Measurements from ENCODE around the gene OR2L3. TPM values are rescaled to one million over a fixed set of nuclear protein-coding genes. Genes with fewer than 3 reads are reported as not detected.
"Not testable (repeated sequence)": the region's sequence is repeated elsewhere in the genome, so short reads cannot be mapped to it uniquely, and the experiment has no call there.

OR2L3 gene
- total RNA-seq, 2 experiments from 2014 or later, result not detected

DNA sequence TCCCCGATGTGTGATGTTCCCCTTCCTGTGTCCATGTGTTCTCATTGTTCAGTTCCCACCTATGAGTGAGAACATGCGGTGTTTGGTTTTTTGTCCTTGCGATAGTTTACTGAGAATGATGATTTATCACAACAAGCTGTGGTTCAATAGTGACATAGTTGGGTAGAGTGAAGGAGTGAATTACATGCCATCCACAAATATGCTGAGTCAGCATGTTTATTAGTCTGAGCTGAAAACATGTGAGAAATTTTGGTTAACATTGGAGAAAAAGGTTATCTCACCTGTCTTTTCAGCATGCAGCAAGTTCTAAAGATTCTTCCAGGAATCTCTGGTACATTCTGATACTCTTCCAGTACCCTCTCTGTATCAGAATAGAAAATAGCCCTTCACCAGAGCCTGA is 19.0 kb downstream of the OR2L3 start:
- no peak for DNase-seq
- H3K9me3 Mint-ChIP-seq (ENCODE audit: low read depth), result peaks cover 12% of the 10 kb centered on the region
- CTCF ChIA-PET, result no interaction called here
- no peak overlapping the region for H3K27ac Mint-ChIP-seq
- H3K4me1 Mint-ChIP-seq, result no peaks in the 10 kb centered on the region
- no peaks in the 10 kb centered on the region for H3K36me3 Mint-ChIP-seq (ENCODE audit: low read depth)
- POLR2A ChIA-PET, result no interaction called here
- H3K27me3 Mint-ChIP-seq, result no peaks in the 10 kb centered on the region
- no peak overlapping the region for H3K4me3 Mint-ChIP-seq
- no peak for ATAC-seq
- intact Hi-C loops (cut with DNase I, micrococcal nuclease), result no loop called here

DNA sequence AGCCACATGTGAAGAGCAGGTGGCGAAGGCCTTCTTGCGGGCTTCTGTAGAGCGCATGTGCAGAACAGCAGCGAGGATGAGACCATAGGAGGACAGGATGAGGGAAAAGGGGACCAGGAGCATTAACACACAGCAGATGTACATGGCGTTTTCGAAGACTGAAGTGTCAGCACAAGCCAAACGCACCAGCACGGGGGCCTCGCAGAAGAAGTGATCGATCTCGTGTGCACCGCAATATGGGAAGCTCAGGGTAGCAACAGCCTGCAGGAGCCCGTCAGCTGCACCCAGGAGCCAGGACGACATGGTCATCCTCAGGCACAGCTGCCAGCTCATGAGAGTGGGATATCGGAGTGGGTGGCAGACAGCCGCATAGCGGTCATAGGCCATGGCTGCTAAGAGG is 37.2 kb downstream of the OR2L3 start:
- H3K27ac Mint-ChIP-seq; intact Hi-C loops (cut with DNase I, micrococcal nuclease); CTCF ChIA-PET; H3K36me3 Mint-ChIP-seq (ENCODE audit: low read depth); H3K4me1 Mint-ChIP-seq; ATAC-seq; POLR2A ChIA-PET; DNase-seq; H3K9me3 Mint-ChIP-seq (ENCODE audit: low read depth); H3K27me3 Mint-ChIP-seq; H3K4me3 Mint-ChIP-seq: not testable (repeated sequence)

DNA sequence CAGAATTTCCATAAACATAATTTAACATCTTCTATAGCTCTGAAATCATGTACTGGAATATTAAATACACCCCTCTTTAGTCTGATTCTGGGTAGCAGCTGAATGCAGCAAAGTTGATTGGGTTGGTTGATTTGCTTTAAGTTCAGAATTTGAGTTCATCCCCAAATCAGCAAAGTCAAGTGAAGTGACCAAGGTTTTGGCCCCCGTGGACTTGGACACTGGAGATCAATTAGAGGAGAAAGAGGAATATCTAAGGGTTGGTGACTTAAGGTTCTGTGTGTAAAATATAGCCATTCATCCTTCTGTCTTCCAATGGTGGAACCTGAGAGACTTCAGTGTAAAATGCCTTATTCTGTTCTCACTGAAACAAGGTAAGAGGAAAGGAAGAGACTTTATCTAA is 48.2 kb downstream of the OR2L3 start, which contains the start of gene OR2L13:
Gene OR2L13 (plus strand): TSS at position 301 of the 400 bp plus-strand sequence. CDS start 4,192 bp downstream, outside the sequence.
- ChIA-PET CTCF (no interaction called here), POLR2A (no interaction called here)
- peaks cover 7% of the 10 kb centered on the region for H3K9me3 Mint-ChIP-seq (ENCODE audit: low read depth)
- no peak within 1 kb of the TSS for H3K4me3 Mint-ChIP-seq
- H3K4me1 Mint-ChIP-seq, result no peaks in the 10 kb centered on the region
- intact Hi-C loops (cut with DNase I, micrococcal nuclease), result no loop called here
- DNase-seq (no peak), ATAC-seq (no peak)
- no peaks in the 10 kb centered on the region for H3K27me3 Mint-ChIP-seq
- no peak within 1 kb of the TSS for H3K27ac Mint-ChIP-seq
- H3K36me3 Mint-ChIP-seq (ENCODE audit: low read depth), result no peaks in the 10 kb centered on the region

DNA sequence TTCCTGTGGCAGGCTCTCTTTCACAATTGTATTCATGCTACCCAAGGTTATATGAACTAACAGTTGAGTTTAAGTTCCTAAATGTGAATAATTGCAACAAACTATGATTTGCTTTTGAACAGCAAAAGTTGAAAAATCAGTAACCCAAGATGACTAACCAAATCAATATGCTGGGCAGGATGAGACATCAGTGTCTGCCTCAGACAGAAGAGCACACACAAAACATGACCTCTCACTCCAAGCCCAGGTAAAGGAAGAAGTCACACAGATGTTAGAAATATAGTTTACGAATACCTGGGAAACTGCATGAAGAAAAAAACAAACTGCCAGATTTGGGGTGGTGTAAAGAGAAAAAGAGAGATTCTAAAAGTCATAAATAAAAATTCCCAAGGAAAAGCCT is 51.9 kb downstream of the OR2L3 start:
- no peak overlapping the region for H3K4me3 Mint-ChIP-seq
- ChIA-PET CTCF (no interaction called here), POLR2A (no interaction called here)
- no peaks in the 10 kb centered on the region for H3K27me3 Mint-ChIP-seq
- no peaks in the 10 kb centered on the region for H3K9me3 Mint-ChIP-seq (ENCODE audit: low read depth)
- no peaks in the 10 kb centered on the region for H3K4me1 Mint-ChIP-seq
- no peak overlapping the region for H3K27ac Mint-ChIP-seq
- ATAC-seq (no peak), DNase-seq (no peak)
- no peaks in the 10 kb centered on the region for H3K36me3 Mint-ChIP-seq (ENCODE audit: low read depth)
- intact Hi-C loops (cut with DNase I, micrococcal nuclease), result no loop called here

GRCh38 chr1:248102847-248103246 is 56.2 kb downstream of the OR2L3 start:
- H3K4me3 Mint-ChIP-seq, result no peak overlapping the region
- ChIA-PET POLR2A (no interaction called here), CTCF (no interaction called here)
- no peak for DNase-seq
- intact Hi-C loops (cut with DNase I, micrococcal nuclease), result no loop called here
- H3K9me3 Mint-ChIP-seq (ENCODE audit: low read depth), result peaks cover 10% of the 10 kb centered on the region
- H3K4me1 Mint-ChIP-seq, result no peaks in the 10 kb centered on the region
- no peak for ATAC-seq
- no peaks in the 10 kb centered on the region for H3K27me3 Mint-ChIP-seq
- H3K27ac Mint-ChIP-seq, result no peak overlapping the region
- H3K36me3 Mint-ChIP-seq (ENCODE audit: low read depth), result no peaks in the 10 kb centered on the region

GRCh38 chr1:248111157-248111556 is 64.5 kb downstream of the OR2L3 start:
- POLR2A ChIA-PET, result no interaction called here
- CTCF ChIA-PET, result interaction anchor here (0.6 kb wide), 1 partner anchor 174 kb away, joined by 3 read pairs; no protein-coding TSS in a partner anchor
- Mint-ChIP-seq H3K27me3 (no peaks in the 10 kb centered on the region), H3K9me3 (ENCODE audit: low read depth) (peaks cover 30% of the 10 kb centered on the region), H3K4me3 (no peak overlapping the region), H3K27ac (no peak overlapping the region), H3K4me1 (no peaks in the 10 kb centered on the region), H3K36me3 (ENCODE audit: low read depth) (peaks cover 2% of the 10 kb centered on the region)
- ATAC-seq (no peak), DNase-seq (no peak)
- intact Hi-C loops (cut with DNase I, micrococcal nuclease), result no loop called here

Other genes starting within 250 kb of the OR2L3 start
- not detected for gene OR14A16, start 222.7 kb upstream of the OR2L3 start, total RNA-seq
- gene OR11L1, start 204.9 kb upstream of the OR2L3 start, total RNA-seq, result not detected
- gene TRIM58, start 189.6 kb upstream of the OR2L3 start, total RNA-seq, result under 1 TPM; 0.16 to 0.18 TPM
- not detected for gene OR2W3, start 151.2 kb upstream of the OR2L3 start, total RNA-seq
- not detected for gene OR2T8, start 126.6 kb upstream of the OR2L3 start, total RNA-seq
- not detected for gene OR2AJ1, start 121.9 kb upstream of the OR2L3 start, total RNA-seq
- not detected for gene OR2L8, start 98.0 kb upstream of the OR2L3 start, total RNA-seq
- gene OR2AK2, start 81.6 kb upstream of the OR2L3 start, total RNA-seq, result not detected
- gene OR2L5, start 33.2 kb upstream of the OR2L3 start, total RNA-seq, result not detected
- gene OR2L2, start 16.8 kb upstream of the OR2L3 start, total RNA-seq, result under 1 TPM; 0.11 to 0.12 TPM
- not detected for gene OR2L13, start 48.3 kb downstream of the OR2L3 start, total RNA-seq
- not detected for gene OR2M5, start 98.3 kb downstream of the OR2L3 start, total RNA-seq
- gene OR2M2, start 128.0 kb downstream of the OR2L3 start, total RNA-seq, result not detected
- not detected for gene OR2M3, start 150.4 kb downstream of the OR2L3 start, total RNA-seq
- gene OR2M4, start 184.6 kb downstream of the OR2L3 start, total RNA-seq, result not detected
- gene OR2T33, start 231.1 kb downstream of the OR2L3 start, total RNA-seq, result not detected

All from activated CD4-positive, alpha-beta T cell treated with anti-CD3 and anti-CD28 coated beads for 36 hours (primary cell).